ENCODE data around the gene TRAF4. TPM values are rescaled to one million over a fixed set of nuclear protein-coding genes. Genes with fewer than 3 reads are reported as not detected.

The TRAF4 gene
- total and polyA plus RNA-seq, 2 experiments from 2014 or later: 66.2 to 99.5 TPM

DNA sequence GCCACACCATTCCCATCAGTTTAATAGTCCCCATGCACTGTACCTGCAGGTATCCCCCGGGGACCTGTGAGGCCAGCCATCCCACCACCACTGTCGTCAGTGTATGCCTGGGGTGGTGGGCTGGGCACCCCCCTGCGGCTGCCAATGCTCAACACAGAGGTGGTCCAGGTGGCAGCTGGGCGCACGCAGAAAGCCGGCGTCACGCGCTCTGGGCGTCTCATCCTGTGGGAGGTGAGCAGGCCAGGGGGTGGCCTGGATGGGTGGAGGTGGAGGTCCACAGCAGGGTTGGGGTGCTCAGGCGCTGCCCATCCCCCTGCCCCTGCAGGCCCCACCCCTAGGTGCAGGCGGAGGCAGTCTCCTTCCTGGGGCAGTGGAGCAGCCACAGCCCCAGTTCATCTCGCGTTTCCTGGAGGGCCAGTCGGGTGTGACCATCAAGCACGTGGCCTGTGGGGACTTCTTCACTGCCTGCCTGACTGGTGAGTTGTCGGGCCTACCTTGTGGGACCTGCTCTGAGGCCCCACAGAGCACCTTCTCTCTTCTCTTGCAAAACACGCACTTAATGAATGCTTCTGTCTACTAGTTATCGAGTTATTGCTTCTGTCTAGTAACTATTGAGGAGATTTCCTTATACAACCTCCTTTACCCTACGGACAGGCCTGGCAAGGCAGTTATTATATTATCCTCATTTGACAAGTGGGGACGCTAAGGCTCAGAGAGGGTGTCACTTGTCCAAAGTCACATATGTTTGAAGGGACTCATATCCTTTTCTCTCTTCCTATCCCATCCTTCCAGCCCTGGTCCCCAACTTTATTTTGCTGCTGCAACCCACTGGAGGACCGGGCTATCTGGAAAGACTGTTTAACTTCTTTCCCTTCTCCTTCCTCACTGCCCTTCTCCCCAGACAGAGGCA is 5.8 kb upstream of the TRAF4 start:
- no peaks in the 10 kb centered on the region for H4K20me1 ChIP-seq (ENCODE audit: insufficient read depth, poor library complexity, severe bottlenecking)
- no peak overlapping the region for H3K4me3 ChIP-seq
- no peak overlapping the region for H3K4me2 ChIP-seq
- no peaks in the 10 kb centered on the region for H3K27me3 ChIP-seq
- H3K36me3 ChIP-seq (replicated peaks; ENCODE audit: insufficient read depth, low read depth): no peaks in the 10 kb centered on the region
- H2AFZ ChIP-seq: no peak overlapping the region
- peaks cover 4% of the 10 kb centered on the region for H3K79me2 ChIP-seq
- no peaks in the 10 kb centered on the region for H3K9me2 ChIP-seq (replicated peaks; ENCODE audit: insufficient read depth)
- H3K9me3 ChIP-seq (ENCODE audit: low read depth): no peaks in the 10 kb centered on the region
- H3K4me1 ChIP-seq (ENCODE audit: insufficient read depth): peaks cover 9% of the 10 kb centered on the region
- DNase-seq (ENCODE audit: low spot score): no peak
- 92% methylated on average over 18 of the region's 22 CpGs for WGBS (ENCODE audit: low lambda C conversion rate, missing lambda C conversion rate)
- TF ChIP-seq, protein P1, sequence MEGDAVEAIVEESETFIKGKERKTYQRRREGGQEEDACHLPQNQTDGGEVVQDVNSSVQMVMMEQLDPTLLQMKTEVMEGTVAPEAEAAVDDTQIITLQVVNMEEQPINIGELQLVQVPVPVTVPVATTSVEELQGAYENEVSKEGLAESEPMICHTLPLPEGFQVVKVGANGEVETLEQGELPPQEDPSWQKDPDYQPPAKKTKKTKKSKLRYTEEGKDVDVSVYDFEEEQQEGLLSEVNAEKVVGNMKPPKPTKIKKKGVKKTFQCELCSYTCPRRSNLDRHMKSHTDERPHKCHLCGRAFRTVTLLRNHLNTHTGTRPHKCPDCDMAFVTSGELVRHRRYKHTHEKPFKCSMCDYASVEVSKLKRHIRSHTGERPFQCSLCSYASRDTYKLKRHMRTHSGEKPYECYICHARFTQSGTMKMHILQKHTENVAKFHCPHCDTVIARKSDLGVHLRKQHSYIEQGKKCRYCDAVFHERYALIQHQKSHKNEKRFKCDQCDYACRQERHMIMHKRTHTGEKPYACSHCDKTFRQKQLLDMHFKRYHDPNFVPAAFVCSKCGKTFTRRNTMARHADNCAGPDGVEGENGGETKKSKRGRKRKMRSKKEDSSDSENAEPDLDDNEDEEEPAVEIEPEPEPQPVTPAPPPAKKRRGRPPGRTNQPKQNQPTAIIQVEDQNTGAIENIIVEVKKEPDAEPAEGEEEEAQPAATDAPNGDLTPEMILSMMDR (IDR thresholded peaks at IDR 0.05; ENCODE audit: poor library complexity): no peak
- no peak for TF ChIP-seq EZH2 (IDR thresholded peaks at IDR 0.05; ENCODE audit: borderline replicate concordance)
- TF ChIP-seq EZH2phosphoT487 (IDR thresholded peaks at IDR 0.05; ENCODE audit: low read depth, severe bottlenecking, unreplicated experiment): no peak
- H3K27ac ChIP-seq: no peak overlapping the region

DNA sequence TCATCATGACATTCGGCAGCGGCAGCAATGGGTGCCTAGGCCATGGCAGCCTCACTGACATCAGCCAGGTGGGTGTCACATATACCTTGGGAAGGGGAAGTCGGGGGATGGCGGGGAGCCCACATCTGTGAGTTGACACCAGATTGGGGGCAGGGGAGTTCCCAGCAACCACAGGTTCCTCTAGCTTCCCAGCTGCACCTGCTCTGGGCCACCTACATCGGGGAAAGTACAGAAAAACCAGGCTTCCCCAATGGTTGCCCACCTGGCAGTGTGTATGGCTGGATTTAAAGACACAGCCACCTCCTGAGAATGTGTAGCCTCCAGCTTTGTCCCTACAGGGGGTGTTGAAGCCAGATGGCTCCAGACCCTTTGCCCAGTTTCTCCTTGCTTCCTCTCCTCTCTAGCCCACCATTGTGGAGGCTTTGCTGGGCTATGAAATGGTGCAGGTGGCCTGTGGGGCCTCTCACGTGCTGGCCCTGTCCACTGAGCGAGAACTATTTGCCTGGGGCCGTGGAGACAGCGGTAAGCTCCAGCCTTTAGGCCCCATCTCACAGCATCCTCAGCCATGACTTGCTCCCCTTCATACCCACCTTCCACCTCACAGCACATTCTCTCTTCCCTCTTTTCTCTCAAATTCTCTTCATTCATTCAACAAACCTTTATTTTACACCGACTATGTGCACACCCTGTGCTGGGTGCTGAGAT is 5.0 kb upstream of the TRAF4 start:
- Histone ChIP-seq H2AFZ (no peak overlapping the region), H3K4me1 (ENCODE audit: insufficient read depth) (peaks cover 9% of the 10 kb centered on the region), H4K20me1 (ENCODE audit: insufficient read depth, poor library complexity, severe bottlenecking) (no peaks in the 10 kb centered on the region), H3K36me3 (replicated peaks; ENCODE audit: insufficient read depth, low read depth) (no peaks in the 10 kb centered on the region), H3K79me2 (peaks cover 4% of the 10 kb centered on the region), H3K27ac (no peak overlapping the region), H3K4me3 (no peak overlapping the region), H3K4me2 (no peak overlapping the region), H3K9me3 (ENCODE audit: low read depth) (no peaks in the 10 kb centered on the region), H3K9me2 (replicated peaks; ENCODE audit: insufficient read depth) (no peaks in the 10 kb centered on the region), H3K27me3 (no peaks in the 10 kb centered on the region)
- TF ChIP-seq, protein P1 (IDR thresholded peaks at IDR 0.05; ENCODE audit: poor library complexity): no peak
- TF ChIP-seq EZH2phosphoT487 (IDR thresholded peaks at IDR 0.05; ENCODE audit: low read depth, severe bottlenecking, unreplicated experiment) (no peak), EZH2 (IDR thresholded peaks at IDR 0.05; ENCODE audit: borderline replicate concordance) (no peak)
- DNase-seq (ENCODE audit: low spot score): no peak
- whole genome bisulfite sequencing (ENCODE audit: low lambda C conversion rate, missing lambda C conversion rate): 91% methylated on average over 10 of the region's 10 CpGs

DNA sequence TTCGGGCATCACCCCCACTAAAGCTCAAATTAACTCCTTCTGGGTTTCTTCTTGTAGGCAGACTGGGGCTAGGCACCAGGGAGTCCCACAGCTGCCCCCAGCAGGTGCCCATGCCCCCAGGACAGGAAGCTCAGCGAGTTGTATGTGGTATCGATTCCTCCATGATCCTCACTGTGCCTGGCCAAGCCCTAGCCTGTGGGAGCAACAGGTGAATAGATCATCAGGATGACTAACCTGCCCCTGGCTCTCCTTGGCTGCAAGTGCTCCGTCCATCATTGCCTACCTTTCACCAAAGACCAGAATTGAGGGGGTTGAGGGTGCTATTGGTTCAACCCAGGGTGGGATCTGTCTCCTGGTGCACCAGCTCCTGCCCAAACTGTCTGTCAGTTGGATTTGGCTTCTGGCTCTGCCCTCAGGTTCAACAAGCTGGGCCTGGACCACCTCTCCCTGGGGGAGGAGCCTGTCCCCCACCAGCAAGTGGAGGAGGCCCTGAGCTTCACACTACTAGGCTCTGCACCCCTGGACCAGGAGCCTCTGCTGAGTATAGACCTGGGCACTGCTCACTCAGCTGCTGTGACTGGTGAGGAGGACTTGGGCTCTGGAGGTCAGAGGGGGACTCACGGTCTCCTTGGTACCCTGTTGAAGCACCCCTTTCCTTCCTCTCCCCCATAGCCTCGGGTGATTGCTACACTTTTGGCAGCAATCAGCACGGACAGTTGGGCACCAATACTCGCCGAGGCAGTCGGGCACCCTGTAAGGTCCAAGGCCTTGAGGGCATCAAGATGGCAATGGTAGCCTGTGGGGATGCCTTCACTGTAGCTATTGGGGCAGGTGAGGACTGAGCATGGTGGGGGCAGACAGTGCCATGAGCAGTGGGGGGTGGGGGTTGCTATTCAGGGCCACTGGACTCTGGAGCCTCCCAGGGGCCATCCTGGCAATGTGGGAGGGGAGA is 3.1 kb upstream of the TRAF4 start:
- H3K27ac ChIP-seq: no peak overlapping the region
- H3K9me3 ChIP-seq (ENCODE audit: low read depth): no peaks in the 10 kb centered on the region
- no peak overlapping the region for H3K4me2 ChIP-seq
- no peak for DNase-seq (ENCODE audit: low spot score)
- peaks cover 11% of the 10 kb centered on the region for H3K4me1 ChIP-seq (ENCODE audit: insufficient read depth)
- no peaks in the 10 kb centered on the region for H3K36me3 ChIP-seq (replicated peaks; ENCODE audit: insufficient read depth, low read depth)
- H3K79me2 ChIP-seq: peaks cover 21% of the 10 kb centered on the region
- H4K20me1 ChIP-seq (ENCODE audit: insufficient read depth, poor library complexity, severe bottlenecking): peaks cover 2% of the 10 kb centered on the region
- TF ChIP-seq, protein P1 (IDR thresholded peaks at IDR 0.05; ENCODE audit: poor library complexity): no peak
- no peak for TF ChIP-seq EZH2 (IDR thresholded peaks at IDR 0.05; ENCODE audit: borderline replicate concordance)
- no peak for TF ChIP-seq EZH2phosphoT487 (IDR thresholded peaks at IDR 0.05; ENCODE audit: low read depth, severe bottlenecking, unreplicated experiment)
- WGBS (ENCODE audit: low lambda C conversion rate, missing lambda C conversion rate): 95% methylated on average over 10 of the region's 10 CpGs
- H3K27me3 ChIP-seq: no peaks in the 10 kb centered on the region
- no peak overlapping the region for H3K4me3 ChIP-seq
- H2AFZ ChIP-seq: no peak overlapping the region
- no peaks in the 10 kb centered on the region for H3K9me2 ChIP-seq (replicated peaks; ENCODE audit: insufficient read depth)
